Kidney epithelial cell (primary cell): ENCODE results near the gene SLC17A5. TPM values are rescaled to one million over a fixed set of nuclear protein-coding genes. Genes with fewer than 3 reads are reported as not detected.

ENCODE experiments used
- DNase-seq: peaks from one replicate; pipeline ENCODE4 v3.0.0-alpha.2; 2010; ENCODE audit warnings: low read depth
- H3K27me3 ChIP-seq: 2 replicates; pipeline ENCODE4 v1.6.0; 2011; ENCODE audit warnings: low read length; ENCODE audit not compliant: control insufficient read depth, insufficient read depth
- H3K36me3 ChIP-seq: 2 replicates; pipeline ENCODE4 v1.5.1; 2011; ENCODE audit warnings: low read length; ENCODE audit not compliant: control insufficient read depth, insufficient read depth
- H3K4me3 ChIP-seq: 2 replicates; pipeline ENCODE4 v1.5.1; 2011; ENCODE audit warnings: low read depth, mild to moderate bottlenecking, control low read depth, low read length
- CTCF ChIP-seq: IDR thresholded peaks from 2 replicates; pipeline ENCODE4 v1.5.1; 2011; ENCODE audit warnings: mild to moderate bottlenecking, moderate library complexity, low read length, control low read depth, inconsistent platforms; ENCODE audit not compliant: insufficient read depth, poor library complexity, severe bottlenecking
- total RNA-seq: library from RNA; depleted of rRNA; stranded (reverse); fragments of >200 nt; gene quantifications from 2 replicates; pipeline ENCODE4 v1.2.3, GENCODE V29; 2015

Gene SLC17A5
- total RNA-seq, 1 donor from 2014 or later = 22.5 TPM

- no peak for TF ChIP-seq CTCF
- no peak for DNase-seq
- Histone ChIP-seq H3K4me3 (no peak overlapping the region), H3K27me3 (no peaks in the 10 kb centered on the region), H3K36me3 (no peaks in the 10 kb centered on the region)
Observed at GRCh38 chr6:73644030-73644429, 9.8 kb downstream of the SLC17A5 start.

GRCh38 chr6:73642530-73642929 is 11.3 kb downstream of the SLC17A5 start:
- no peaks in the 10 kb centered on the region for H3K36me3 ChIP-seq
- no peak overlapping the region for H3K4me3 ChIP-seq
- DNase-seq = no peak
- H3K27me3 ChIP-seq = no peaks in the 10 kb centered on the region
- no peak for TF ChIP-seq CTCF

- H3K4me3 ChIP-seq = no peak overlapping the region
- DNase-seq = no peak
- TF ChIP-seq CTCF = no peak
- no peaks in the 10 kb centered on the region for H3K27me3 ChIP-seq
- H3K36me3 ChIP-seq = no peaks in the 10 kb centered on the region
Observed at GRCh38 chr6:73640179-73640750, 13.5 kb downstream of the SLC17A5 start.

- no peak for DNase-seq
Observed at GRCh38 chr6:73639040-73639439, 14.8 kb downstream of the SLC17A5 start.

DNA sequence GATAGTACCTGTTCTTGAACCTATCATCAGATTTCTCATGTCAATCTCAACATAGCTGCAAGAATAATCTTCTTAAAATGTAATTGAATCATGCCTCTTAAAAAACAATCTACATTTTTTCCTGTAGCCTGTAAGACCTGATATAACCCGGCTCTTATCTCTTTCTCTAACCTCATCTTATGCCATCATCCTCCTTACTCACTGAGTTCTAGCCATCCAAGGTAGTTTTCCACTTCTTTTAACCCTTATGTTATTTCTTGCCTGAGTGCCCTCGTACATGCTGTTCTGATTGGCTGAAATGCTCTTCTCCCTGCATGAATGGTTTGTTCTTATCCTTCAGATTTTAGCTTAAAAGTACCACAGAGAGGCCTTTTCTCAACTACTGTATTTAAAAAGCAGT is 16.4 kb downstream of the SLC17A5 start:
- Histone ChIP-seq H3K4me3 (no peak overlapping the region), H3K36me3 (no peaks in the 10 kb centered on the region), H3K27me3 (no peaks in the 10 kb centered on the region)
- TF ChIP-seq CTCF = no peak
- DNase-seq = no peak

More at GRCh38 chr6:73639040-73639439, 14.8 kb downstream of the SLC17A5 start:
- Histone ChIP-seq H3K36me3 (no peaks in the 10 kb centered on the region), H3K4me3 (no peak overlapping the region), H3K27me3 (no peaks in the 10 kb centered on the region)
- no peak for TF ChIP-seq CTCF

DNA sequence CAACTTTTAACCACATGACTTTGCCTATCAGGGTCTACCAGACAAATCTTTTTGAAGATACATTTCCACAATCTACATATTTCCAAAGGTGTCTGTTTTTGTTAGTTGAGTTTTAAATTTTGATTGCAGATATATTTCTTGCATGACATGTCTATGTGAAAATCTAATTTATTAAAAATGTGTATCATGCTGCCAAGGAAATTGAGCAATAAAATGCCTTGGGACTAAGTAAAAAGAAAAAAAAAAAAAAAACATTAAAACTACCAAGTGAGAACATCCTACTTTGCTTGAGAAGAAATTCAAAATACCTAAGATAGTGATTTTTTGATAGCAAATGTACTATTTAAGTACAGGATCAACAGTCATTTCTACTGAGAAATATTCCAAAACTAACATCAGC is 17.7 kb downstream of the SLC17A5 start:
- H3K36me3 ChIP-seq = no peaks in the 10 kb centered on the region
- H3K27me3 ChIP-seq = no peaks in the 10 kb centered on the region
- no peak for TF ChIP-seq CTCF
- DNase-seq = no peak
- H3K4me3 ChIP-seq = no peak overlapping the region
